Activated T-cell treated with anti-CD3 and anti-CD28 coated beads, Interleukin-2, amount 50 U/mL, for 24 hours (primary cell): Measurements from ENCODE around the gene CPN2.

Source experiments
- DNase-seq: peaks from one replicate; pipeline ENCODE4 v3.0.0-alpha.2; 2020
- H3K27ac Mint-ChIP-seq: 2 replicates; pipeline ENCODE4 v1.8.0; 2020; ENCODE audit warnings: mild to moderate bottlenecking, mixed read lengths
- H3K27me3 Mint-ChIP-seq: 2 replicates; pipeline ENCODE4 v1.8.0; 2020; ENCODE audit warnings: mixed read lengths
- H3K36me3 Mint-ChIP-seq: 2 replicates; pipeline ENCODE4 v1.8.0; 2020; ENCODE audit warnings: low read depth, mixed read lengths
- H3K4me1 Mint-ChIP-seq: 2 replicates; pipeline ENCODE4 v1.8.0; 2020; ENCODE audit warnings: low read depth, mixed read lengths
- H3K4me3 Mint-ChIP-seq: 2 replicates; pipeline ENCODE4 v1.8.0; 2020; ENCODE audit warnings: mild to moderate bottlenecking, moderate library complexity, mixed read lengths
- H3K9me3 Mint-ChIP-seq: 2 replicates; pipeline ENCODE4 v1.8.0; 2020; ENCODE audit warnings: mixed read lengths

CPN2 gene

DNA sequence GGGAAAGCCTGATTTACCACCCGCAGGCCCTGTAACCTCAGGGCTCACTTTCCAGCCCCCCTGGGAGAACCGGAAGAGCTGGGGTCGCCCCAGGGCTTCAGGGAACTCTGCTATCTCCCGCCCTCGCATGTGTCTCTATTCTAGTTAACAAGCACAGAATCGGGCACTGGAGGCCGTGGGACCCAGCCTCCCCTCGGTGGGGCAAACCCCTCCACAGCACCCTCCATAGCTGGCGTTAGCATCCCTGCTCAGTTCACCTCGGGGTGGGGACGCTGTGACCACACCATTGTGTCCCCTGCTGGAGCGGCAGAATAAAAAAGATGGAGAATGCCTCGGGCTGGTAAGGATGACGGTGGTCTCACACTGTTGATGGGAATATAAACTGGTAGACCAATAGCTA lies 21.9 kb upstream of the CPN2 start:
- H3K9me3 Mint-ChIP-seq = no peaks in the 10 kb centered on the region
- peaks cover 45% of the 10 kb centered on the region for H3K27me3 Mint-ChIP-seq
- H3K27ac Mint-ChIP-seq = no peak overlapping the region
- DNase-seq = no peak
- H3K4me1 Mint-ChIP-seq = no peaks in the 10 kb centered on the region
- no peaks in the 10 kb centered on the region for H3K36me3 Mint-ChIP-seq
- H3K4me3 Mint-ChIP-seq = no peak overlapping the region

- peaks cover 49% of the 10 kb centered on the region for H3K27me3 Mint-ChIP-seq
- H3K36me3 Mint-ChIP-seq = no peaks in the 10 kb centered on the region
- H3K27ac Mint-ChIP-seq = no peak overlapping the region
- no peak overlapping the region for H3K4me3 Mint-ChIP-seq
- DNase-seq = no peak
- H3K4me1 Mint-ChIP-seq = no peaks in the 10 kb centered on the region
- H3K9me3 Mint-ChIP-seq = no peaks in the 10 kb centered on the region
Observed at GRCh38 chr3:194370753-194371152, 19.6 kb upstream of the CPN2 start.

DNA sequence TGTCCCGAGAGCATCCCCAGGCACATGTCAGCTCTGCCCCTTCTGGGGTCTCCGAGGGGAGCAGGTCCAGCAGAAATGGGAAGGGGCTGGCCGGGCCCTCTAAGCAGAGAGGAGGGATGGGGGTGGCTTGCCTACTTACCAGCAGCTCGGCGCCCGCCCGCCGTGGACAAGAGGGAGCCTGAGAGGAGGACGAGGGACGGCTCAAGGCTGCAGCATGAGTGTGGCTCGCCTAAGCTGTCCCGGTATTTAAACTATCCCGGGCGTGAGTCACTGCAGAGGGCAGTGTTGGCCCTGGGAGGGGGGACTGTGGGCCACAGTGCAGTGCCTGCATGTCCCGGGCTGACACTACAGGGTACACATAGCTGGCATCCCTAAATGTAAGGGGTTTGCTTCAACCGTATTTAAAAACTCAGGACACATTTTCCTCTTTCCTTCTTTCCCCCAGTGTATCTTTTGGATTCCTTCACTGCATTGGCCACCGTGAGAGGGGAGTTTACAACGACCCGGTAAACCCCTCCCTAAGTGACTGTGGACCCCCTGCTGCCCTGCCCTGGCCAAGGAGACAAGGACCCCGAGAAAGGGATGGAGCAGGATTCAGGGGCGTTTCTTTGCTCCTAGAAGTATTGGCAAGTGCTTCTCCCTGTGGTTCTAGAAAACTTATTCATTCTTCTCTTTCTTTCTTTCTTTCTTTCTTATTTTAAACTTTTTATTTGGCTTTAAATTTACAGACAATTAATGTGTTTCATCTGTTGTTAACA lies 18.6 kb upstream of the CPN2 start, which contains the start of gene LRRC15:
TSS of gene LRRC15 (minus strand) at position 222 of the 758 bp plus-strand sequence. CDS start 8,700 bp downstream, outside the sequence.
- Mint-ChIP-seq H3K4me3 (no peak within 1 kb of the TSS), H3K27ac (no peak within 1 kb of the TSS), H3K9me3 (no peaks in the 10 kb centered on the region), H3K36me3 (no peaks in the 10 kb centered on the region), H3K4me1 (no peaks in the 10 kb centered on the region), H3K27me3 (peaks cover 44% of the 10 kb centered on the region)
- DNase-seq = no peak

GRCh38 chr3:194368918-194369317 lies 17.8 kb upstream of the CPN2 start:
- Mint-ChIP-seq H3K4me1 (no peaks in the 10 kb centered on the region), H3K36me3 (no peaks in the 10 kb centered on the region), H3K27me3 (peaks cover 44% of the 10 kb centered on the region), H3K9me3 (no peaks in the 10 kb centered on the region), H3K27ac (no peak overlapping the region), H3K4me3 (no peak overlapping the region)
- DNase-seq = no peak

DNA sequence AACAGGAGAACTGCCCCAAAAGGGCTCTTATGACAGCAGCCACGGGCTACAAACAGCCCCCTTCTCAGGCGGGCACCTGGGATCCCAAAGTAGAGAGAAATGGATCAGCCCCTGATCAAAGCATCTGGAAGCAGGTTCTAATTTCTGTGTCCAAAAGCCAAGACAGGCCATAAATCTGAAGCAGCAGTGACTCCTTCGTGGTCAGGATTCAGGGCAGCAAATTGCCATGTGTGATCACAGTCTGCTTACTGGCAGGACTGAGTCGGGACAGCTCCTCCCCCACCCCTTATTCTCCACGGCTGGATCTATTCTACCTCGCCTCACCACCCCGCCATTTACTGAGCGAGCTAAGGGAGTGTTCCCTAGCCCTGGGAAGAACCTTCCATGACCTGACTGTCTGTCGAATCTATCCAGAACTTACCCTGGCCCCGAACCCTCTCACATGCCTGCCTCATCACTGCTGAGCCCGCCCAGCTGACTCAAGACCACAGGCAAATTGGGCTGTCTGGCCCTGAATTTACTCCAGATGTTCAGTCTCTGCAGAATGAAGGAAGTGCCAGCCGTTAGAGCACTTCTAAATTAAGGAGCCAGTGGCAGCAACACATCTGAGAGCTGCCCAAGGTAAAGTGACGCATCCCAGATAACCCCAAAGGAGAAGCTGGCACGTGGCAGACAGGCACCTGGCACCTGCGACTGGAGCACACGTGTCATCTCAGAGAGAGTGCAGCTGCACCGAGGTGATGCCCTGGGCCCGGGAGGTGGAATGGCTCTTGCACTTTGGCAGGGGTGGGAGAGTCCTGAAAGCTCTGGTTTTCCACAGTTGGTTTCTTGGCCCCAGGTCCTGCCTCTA lies 17.1 kb upstream of the CPN2 start:
- DNase-seq = no peak
- peaks cover 44% of the 10 kb centered on the region for H3K27me3 Mint-ChIP-seq
- no peak overlapping the region for H3K27ac Mint-ChIP-seq
- no peak overlapping the region for H3K4me3 Mint-ChIP-seq
- no peaks in the 10 kb centered on the region for H3K36me3 Mint-ChIP-seq
- H3K4me1 Mint-ChIP-seq = no peaks in the 10 kb centered on the region
- no peaks in the 10 kb centered on the region for H3K9me3 Mint-ChIP-seq

DNA sequence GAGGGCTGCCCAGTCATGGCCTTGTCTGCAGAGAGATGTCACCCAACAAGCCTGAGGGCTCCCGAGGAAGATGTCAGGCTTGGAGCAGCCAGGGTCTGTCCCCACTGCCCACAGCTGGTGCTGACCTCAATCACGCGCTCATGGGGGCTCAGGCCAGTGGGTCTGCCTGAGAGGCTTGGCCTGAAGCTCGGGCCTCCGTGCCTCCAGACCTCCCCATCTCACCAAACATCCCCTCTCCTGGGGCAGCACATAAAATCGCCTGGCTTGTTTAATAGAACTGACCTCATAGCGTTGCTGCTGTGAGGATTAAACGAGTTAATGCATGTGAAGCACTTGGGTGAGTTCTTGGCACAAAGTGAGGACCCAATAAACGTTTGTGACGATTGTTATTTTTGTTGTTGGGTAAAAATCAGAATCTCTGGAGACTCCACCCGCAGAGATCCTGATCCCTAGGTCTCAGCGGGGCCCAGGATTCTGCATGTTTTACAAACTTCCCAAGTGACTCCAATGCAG lies 14.9 kb upstream of the CPN2 start:
- H3K27ac Mint-ChIP-seq = no peak overlapping the region
- DNase-seq = no peak
- H3K27me3 Mint-ChIP-seq = peaks cover 35% of the 10 kb centered on the region
- no peaks in the 10 kb centered on the region for H3K36me3 Mint-ChIP-seq
- no peak overlapping the region for H3K4me3 Mint-ChIP-seq
- no peaks in the 10 kb centered on the region for H3K4me1 Mint-ChIP-seq
- no peaks in the 10 kb centered on the region for H3K9me3 Mint-ChIP-seq

- H3K27ac Mint-ChIP-seq = no peak overlapping the region
Observed at GRCh38 chr3:194365526-194365925, 14.4 kb upstream of the CPN2 start.

GRCh38 chr3:194364652-194365434 lies 13.7 kb upstream of the CPN2 start:
- Mint-ChIP-seq H3K36me3 (no peaks in the 10 kb centered on the region), H3K27ac (no peak overlapping the region), H3K4me1 (no peaks in the 10 kb centered on the region)

More at GRCh38 chr3:194365526-194365925, 14.4 kb upstream of the CPN2 start:
- Mint-ChIP-seq H3K27me3 (peaks cover 32% of the 10 kb centered on the region), H3K9me3 (no peaks in the 10 kb centered on the region), H3K4me3 (no peak overlapping the region), H3K4me1 (no peaks in the 10 kb centered on the region), H3K36me3 (no peaks in the 10 kb centered on the region)
- no peak for DNase-seq

GRCh38 chr3:194364314-194364651 lies 13.2 kb upstream of the CPN2 start:
- DNase-seq = no peak
- Mint-ChIP-seq H3K4me3 (no peak overlapping the region), H3K9me3 (no peaks in the 10 kb centered on the region), H3K36me3 (no peaks in the 10 kb centered on the region), H3K27me3 (peaks cover 22% of the 10 kb centered on the region), H3K4me1 (no peaks in the 10 kb centered on the region), H3K27ac (no peak overlapping the region)

More at GRCh38 chr3:194364652-194365434, 13.7 kb upstream of the CPN2 start:
- Mint-ChIP-seq H3K4me3 (no peak overlapping the region), H3K27me3 (peaks cover 27% of the 10 kb centered on the region), H3K9me3 (no peaks in the 10 kb centered on the region)
- DNase-seq = no peak

DNA sequence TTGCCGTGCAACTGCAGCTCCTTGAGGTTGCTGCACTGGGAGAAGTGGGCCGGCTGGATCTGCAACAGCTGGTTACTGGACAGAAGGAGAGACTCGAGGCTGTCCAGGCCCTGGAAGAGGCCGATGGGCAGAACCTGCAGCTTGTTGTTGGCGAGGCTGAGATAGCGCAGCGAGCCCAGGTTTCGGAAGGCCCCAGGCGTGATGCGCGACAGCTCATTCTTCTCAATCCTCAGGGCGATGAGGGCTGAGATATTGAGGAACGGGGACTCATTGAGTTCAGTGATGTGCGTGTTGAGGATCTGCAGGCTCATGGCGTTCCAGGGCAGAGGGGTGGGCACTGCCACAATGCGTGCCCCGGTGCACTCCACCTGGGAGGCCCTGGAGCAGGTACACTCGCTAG lies 9.4 kb upstream of the CPN2 start:
- Mint-ChIP-seq H3K4me1 (no peaks in the 10 kb centered on the region), H3K36me3 (no peaks in the 10 kb centered on the region), H3K9me3 (no peaks in the 10 kb centered on the region), H3K4me3 (no peak overlapping the region), H3K27ac (no peak overlapping the region), H3K27me3 (no peaks in the 10 kb centered on the region)
- DNase-seq = no peak

GRCh38 chr3:194357681-194358080 lies 6.6 kb upstream of the CPN2 start:
- Mint-ChIP-seq H3K27ac (no peak overlapping the region), H3K4me1 (no peaks in the 10 kb centered on the region), H3K9me3 (no peaks in the 10 kb centered on the region), H3K4me3 (no peak overlapping the region), H3K27me3 (no peaks in the 10 kb centered on the region), H3K36me3 (no peaks in the 10 kb centered on the region)
- no peak for DNase-seq

- Mint-ChIP-seq H3K4me1 (no peaks in the 10 kb centered on the region), H3K36me3 (no peaks in the 10 kb centered on the region), H3K27me3 (no peaks in the 10 kb centered on the region), H3K27ac (no peak overlapping the region), H3K9me3 (no peaks in the 10 kb centered on the region), H3K4me3 (no peak overlapping the region)
- DNase-seq = no peak
Observed at GRCh38 chr3:194355379-194355778, 4.3 kb upstream of the CPN2 start.

- Mint-ChIP-seq H3K36me3 (no peaks in the 10 kb centered on the region), H3K27ac (no peak overlapping the region), H3K27me3 (no peaks in the 10 kb centered on the region), H3K4me1 (no peaks in the 10 kb centered on the region), H3K9me3 (no peaks in the 10 kb centered on the region), H3K4me3 (no peak overlapping the region)
- no peak for DNase-seq
Observed at GRCh38 chr3:194354315-194354714, 3.2 kb upstream of the CPN2 start.

DNA sequence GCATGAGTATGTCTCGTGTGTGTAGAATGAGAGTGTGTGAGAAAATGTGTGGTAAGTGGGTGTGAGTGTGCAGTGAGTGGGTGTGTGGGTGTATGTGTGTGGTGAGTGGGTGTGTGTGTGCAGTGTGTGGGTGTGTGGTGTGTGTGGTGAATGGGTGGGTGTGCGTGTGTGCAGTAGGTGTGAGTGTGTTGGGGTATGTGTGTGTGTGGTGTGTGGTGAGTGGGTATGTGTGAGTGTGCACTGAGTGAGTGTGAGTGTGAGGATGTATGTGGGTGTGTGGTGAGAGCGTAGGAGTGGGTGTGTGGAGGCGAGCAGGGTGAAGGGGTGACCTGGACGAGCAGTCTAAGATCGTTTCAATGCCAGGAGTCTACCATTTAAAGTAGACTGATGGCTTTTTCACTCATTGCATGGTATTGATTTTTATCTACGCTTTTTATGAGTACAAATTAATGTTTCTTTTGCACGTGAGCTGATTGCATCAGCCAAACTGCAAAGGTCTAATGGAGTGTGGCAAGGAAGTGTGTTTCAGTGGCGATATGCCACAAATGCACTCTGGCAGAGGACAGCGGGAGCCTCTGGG lies 1.6 kb upstream of the CPN2 start:
- H3K27me3 Mint-ChIP-seq = no peaks in the 10 kb centered on the region
- H3K4me1 Mint-ChIP-seq = no peaks in the 10 kb centered on the region
- H3K36me3 Mint-ChIP-seq = no peaks in the 10 kb centered on the region
- no peak for DNase-seq
- H3K27ac Mint-ChIP-seq = no peak overlapping the region
- H3K4me3 Mint-ChIP-seq = no peak overlapping the region
- H3K9me3 Mint-ChIP-seq = no peaks in the 10 kb centered on the region
